ENCODE measurements around the gene CMSS1.

The CMSS1 gene

GRCh38 chr3:99864289-99864688 lies 46.6 kb downstream of the CMSS1 start:
- no peak for TF ChIP-seq REST (IDR thresholded peaks at IDR 0.05; ENCODE audit: insufficient read depth in 1 of 2, low read depth in 2 of 2, low read length in 2 of 2)
- no peak for TF ChIP-seq TAF1 (IDR thresholded peaks at IDR 0.05; ENCODE audit: borderline replicate concordance, insufficient read depth, low read length)
- no peak for TF ChIP-seq POLR2AphosphoS5 (IDR thresholded peaks at IDR 0.05; ENCODE audit: low read depth, low read length)
- no peak for TF ChIP-seq SIN3A (IDR thresholded peaks at IDR 0.05; ENCODE audit: borderline replicate concordance, insufficient read depth, low read length)
- TF ChIP-seq FOXP2 (optimal IDR thresholded peaks at IDR 0.05; ENCODE audit: borderline replicate concordance, extremely low read depth, extremely low read length, insufficient read depth) = no peak

GRCh38 chr3:99865321-99865720 lies 47.7 kb downstream of the CMSS1 start:
- TF ChIP-seq TAF1 (IDR thresholded peaks at IDR 0.05; ENCODE audit: borderline replicate concordance, insufficient read depth, low read length) (no peak), REST (IDR thresholded peaks at IDR 0.05; ENCODE audit: insufficient read depth in 1 of 2, low read depth in 2 of 2, low read length in 2 of 2) (no peak), POLR2AphosphoS5 (IDR thresholded peaks at IDR 0.05; ENCODE audit: low read depth, low read length) (no peak), FOXP2 (optimal IDR thresholded peaks at IDR 0.05; ENCODE audit: borderline replicate concordance, extremely low read depth, extremely low read length, insufficient read depth) (no peak), SIN3A (IDR thresholded peaks at IDR 0.05; ENCODE audit: borderline replicate concordance, insufficient read depth, low read length) (no peak)

GRCh38 chr3:99866261-99866761 lies 48.6 kb downstream of the CMSS1 start:
- TF ChIP-seq SIN3A (IDR thresholded peaks at IDR 0.05; ENCODE audit: borderline replicate concordance, insufficient read depth, low read length) = no peak

- TF ChIP-seq SIN3A (IDR thresholded peaks at IDR 0.05; ENCODE audit: borderline replicate concordance, insufficient read depth, low read length) (no peak), POLR2AphosphoS5 (IDR thresholded peaks at IDR 0.05; ENCODE audit: low read depth, low read length) (no peak)
Measured at GRCh38 chr3:99867594-99868310, 50.1 kb downstream of the CMSS1 start.

- no peak for TF ChIP-seq SIN3A (IDR thresholded peaks at IDR 0.05; ENCODE audit: borderline replicate concordance, insufficient read depth, low read length)
- no peak for TF ChIP-seq POLR2AphosphoS5 (IDR thresholded peaks at IDR 0.05; ENCODE audit: low read depth, low read length)
- no peak for TF ChIP-seq REST (IDR thresholded peaks at IDR 0.05; ENCODE audit: insufficient read depth in 1 of 2, low read depth in 2 of 2, low read length in 2 of 2)
- TF ChIP-seq TAF1 (IDR thresholded peaks at IDR 0.05; ENCODE audit: borderline replicate concordance, insufficient read depth, low read length) = no peak
Measured at GRCh38 chr3:99868311-99868646, 50.6 kb downstream of the CMSS1 start.

GRCh38 chr3:99869621-99870020 lies 52.0 kb downstream of the CMSS1 start:
- TF ChIP-seq FOXP2 (optimal IDR thresholded peaks at IDR 0.05; ENCODE audit: borderline replicate concordance, extremely low read depth, extremely low read length, insufficient read depth) (no peak), POLR2AphosphoS5 (IDR thresholded peaks at IDR 0.05; ENCODE audit: low read depth, low read length) (no peak), REST (IDR thresholded peaks at IDR 0.05; ENCODE audit: insufficient read depth in 1 of 2, low read depth in 2 of 2, low read length in 2 of 2) (no peak), SIN3A (IDR thresholded peaks at IDR 0.05; ENCODE audit: borderline replicate concordance, insufficient read depth, low read length) (no peak), TAF1 (IDR thresholded peaks at IDR 0.05; ENCODE audit: borderline replicate concordance, insufficient read depth, low read length) (no peak)
